ENCODE results near the gene WNT8B.

DNA sequence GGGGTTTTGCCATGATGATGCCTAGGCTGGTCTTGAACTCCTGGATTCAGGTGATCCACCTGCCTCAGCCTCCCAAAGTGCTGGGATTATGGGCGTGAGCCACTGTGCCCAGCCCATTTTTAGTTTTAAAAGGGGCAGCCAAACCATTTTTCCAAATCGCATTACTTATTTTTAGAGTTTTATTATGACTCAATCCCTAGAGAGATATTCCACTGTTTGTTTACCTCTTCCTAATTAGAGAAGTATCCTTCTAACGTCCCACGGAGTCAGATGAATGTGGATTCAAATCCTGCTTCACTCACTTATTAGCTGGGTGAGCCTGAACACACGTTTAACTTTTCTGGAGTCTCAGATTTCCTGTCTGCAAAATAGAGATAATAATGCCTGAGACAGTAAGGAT is 15.2 kb downstream of the WNT8B start:
- TF ChIP-seq POLR2A (IDR thresholded peaks at IDR 0.05): no peak
- TF ChIP-seq, protein P1, sequence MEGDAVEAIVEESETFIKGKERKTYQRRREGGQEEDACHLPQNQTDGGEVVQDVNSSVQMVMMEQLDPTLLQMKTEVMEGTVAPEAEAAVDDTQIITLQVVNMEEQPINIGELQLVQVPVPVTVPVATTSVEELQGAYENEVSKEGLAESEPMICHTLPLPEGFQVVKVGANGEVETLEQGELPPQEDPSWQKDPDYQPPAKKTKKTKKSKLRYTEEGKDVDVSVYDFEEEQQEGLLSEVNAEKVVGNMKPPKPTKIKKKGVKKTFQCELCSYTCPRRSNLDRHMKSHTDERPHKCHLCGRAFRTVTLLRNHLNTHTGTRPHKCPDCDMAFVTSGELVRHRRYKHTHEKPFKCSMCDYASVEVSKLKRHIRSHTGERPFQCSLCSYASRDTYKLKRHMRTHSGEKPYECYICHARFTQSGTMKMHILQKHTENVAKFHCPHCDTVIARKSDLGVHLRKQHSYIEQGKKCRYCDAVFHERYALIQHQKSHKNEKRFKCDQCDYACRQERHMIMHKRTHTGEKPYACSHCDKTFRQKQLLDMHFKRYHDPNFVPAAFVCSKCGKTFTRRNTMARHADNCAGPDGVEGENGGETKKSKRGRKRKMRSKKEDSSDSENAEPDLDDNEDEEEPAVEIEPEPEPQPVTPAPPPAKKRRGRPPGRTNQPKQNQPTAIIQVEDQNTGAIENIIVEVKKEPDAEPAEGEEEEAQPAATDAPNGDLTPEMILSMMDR (IDR thresholded peaks at IDR 0.05): no peak
- TF ChIP-seq POLR2AphosphoS5 (IDR thresholded peaks at IDR 0.05): no peak
- no peak for TF ChIP-seq EP300 (IDR thresholded peaks at IDR 0.05)
